CD4-positive, alpha-beta T cell (primary cell): ENCODE results near the gene CLCF1. TPM values are rescaled to one million over a fixed set of nuclear protein-coding genes. Genes with fewer than 3 reads are reported as not detected.

Source experiments
- ATAC-seq: fragments of 200-7000 bp; cut with Tn5 transposase; one replicate; pipeline ENCODE4 v1.10.0; 2022; ENCODE audit warnings: mild to moderate bottlenecking; ENCODE audit not compliant: poor library complexity
- CTCF ChIA-PET: fragments of 350-600 bp; sonication (Branson Sonifier 250); formaldehyde crosslinking; loops from one replicate; lab custom pipeline; 2021; ENCODE audit warnings: antibody characterized with exemption, inconsistent platforms; lab: Charles Lee
- POLR2A ChIA-PET: fragments of 350-600 bp; sonication (Branson Sonifier 250); formaldehyde crosslinking; loops from one replicate; lab custom pipeline; 2021; ENCODE audit warnings: antibody characterized with exemption, inconsistent platforms; lab: Charles Lee
- DNase-seq, 14 experiments: peaks; one replicate each; pipeline ENCODE4 v3.0.0-alpha.2; 2013 to 2020; ENCODE audit warnings: mixed read lengths in 2 of 14
- H3K27ac ChIP-seq, 2 donors: one replicate each; pipeline versions ENCODE4 v1.5.1 to v1.7.0; 2013; ENCODE audit warnings: low read length in 2 of 2, low read depth in 1 of 2, mild to moderate bottlenecking in 1 of 2
- H3K27me3 ChIP-seq, 2 experiments: 1 replicate in 1 of 2; 2 replicates in 1 of 2; pipeline versions ENCODE4 v1.6.1 to v1.7.0; 2013; ENCODE audit warnings: low read length in 2 of 2, control low read depth in 1 of 2, mild to moderate bottlenecking in 1 of 2, moderate library complexity in 1 of 2; ENCODE audit not compliant: insufficient read depth in 2 of 2, control insufficient read depth in 1 of 2
- H3K36me3 ChIP-seq: one replicate; pipeline ENCODE4 v1.6.1; 2013; ENCODE audit warnings: low read length, control low read depth; ENCODE audit not compliant: insufficient read depth
- H3K4me1 ChIP-seq: one replicate; pipeline ENCODE4 v1.6.1; 2013; ENCODE audit warnings: low read length, control low read depth; ENCODE audit not compliant: insufficient read depth
- H3K4me3 ChIP-seq: one replicate; pipeline ENCODE4 v1.5.1; 2013; ENCODE audit warnings: mild to moderate bottlenecking, low read length, moderate library complexity
- H3K9me3 ChIP-seq, 2 experiments: 1 replicate in 1 of 2; 2 replicates in 1 of 2; pipeline versions ENCODE4 v1.6.1 to v1.7.0; 2013; ENCODE audit warnings: low read length in 2 of 2, mild to moderate bottlenecking in 2 of 2, control low read depth in 1 of 2, moderate library complexity in 1 of 2; ENCODE audit not compliant: control insufficient read depth in 1 of 2, insufficient read depth in 1 of 2
- H3K27ac Mint-ChIP-seq: one replicate; pipeline ENCODE4 v1.8.0; 2020; ENCODE audit warnings: mixed read lengths
- H3K27me3 Mint-ChIP-seq: one replicate; pipeline ENCODE4 v1.8.0; 2021; ENCODE audit warnings: mixed read lengths
- H3K36me3 Mint-ChIP-seq: one replicate; pipeline ENCODE4 v1.8.0; 2021; ENCODE audit warnings: low read depth, mixed read lengths
- H3K4me1 Mint-ChIP-seq: one replicate; pipeline ENCODE4 v1.8.0; 2021; ENCODE audit warnings: low read depth, mixed read lengths
- H3K4me3 Mint-ChIP-seq: one replicate; pipeline ENCODE4 v1.8.0; 2020; ENCODE audit warnings: mild to moderate bottlenecking, mixed read lengths
- H3K9me3 Mint-ChIP-seq: one replicate; pipeline ENCODE4 v1.8.0; 2020; ENCODE audit warnings: mixed read lengths
- intact Hi-C, 2 experiments: fragments of 100-400 bp; cut with DNase I in 1 of 2; cut with micrococcal nuclease in 1 of 2; formaldehyde crosslinking; loops; one replicate each; pipeline versions ENCODE4 v1.15.1 to v1.9.0; 2023 to 2025; cut with DNase I, micrococcal nuclease
- total RNA-seq, 174 experiments: library from RNA in 2 of 174; stranded (reverse) in 2 of 174; gene quantifications; one replicate each; pipeline ENCODE4 v1.2.3 and lab custom pipeline; 2021 to 2026
- TF ChIP-seq, protein P1 (sequence below): fragments of 200-600 bp; IDR thresholded peaks from one replicate; pipeline ENCODE4 v1.8.0; 2022; ENCODE audit warnings: antibody characterized with exemption, mild to moderate bottlenecking

Gene CLCF1
- total RNA-seq, 2 experiments from 2014 or later: 6.0 to 6.9 TPM

DNA sequence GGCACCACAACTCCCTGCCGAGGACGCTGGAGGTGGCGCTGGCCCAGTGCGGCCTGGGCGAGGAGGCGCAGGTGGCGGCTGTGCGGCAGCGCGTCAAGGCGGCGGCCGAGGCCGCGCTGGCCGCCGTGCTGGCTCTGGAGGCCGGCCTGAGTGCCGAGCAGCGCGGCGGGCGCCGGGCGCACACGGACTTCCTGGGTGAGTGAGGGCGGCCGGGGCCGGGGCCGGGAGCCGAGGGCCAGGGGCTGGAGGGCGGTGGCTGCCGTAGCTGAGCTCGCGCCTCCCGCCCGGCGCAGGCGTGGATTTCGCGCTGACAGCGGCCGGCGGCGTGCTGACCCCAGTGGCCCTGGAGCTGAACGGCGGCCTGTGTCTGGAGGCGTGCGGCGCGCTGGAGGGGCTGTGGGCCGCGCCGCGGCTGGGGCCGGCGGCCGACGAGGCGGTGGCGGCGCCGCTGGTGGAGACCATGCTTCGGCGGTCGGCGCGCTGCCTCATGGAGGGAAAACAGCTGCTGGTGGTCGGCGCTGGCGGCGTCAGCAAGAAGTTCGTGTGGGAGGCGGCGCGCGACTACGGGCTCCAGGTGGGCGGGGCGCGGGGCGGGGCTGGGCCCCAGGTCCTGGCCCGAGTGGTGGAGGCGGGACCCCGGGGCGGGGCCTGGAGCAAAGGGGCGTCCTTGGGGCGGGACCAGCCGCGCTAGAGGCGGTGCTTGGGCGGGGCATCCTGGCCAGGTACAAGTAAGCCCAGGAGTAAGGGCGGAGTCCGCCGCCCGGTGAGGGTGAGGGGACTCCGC, 47.4 kb upstream of the CLCF1 start:
- POLR2A ChIA-PET: interaction anchor here (1.1 to 12.5 kb wide), 10 partner anchors 9 to 181 kb away, joined by 3 to 411 read pairs (median 13); partner anchors contain the start of genes AIP, PPP1CA, PTPRCAP and RPS6KB2
- Histone ChIP-seq H3K27me3 (no peaks in the 10 kb centered on the region), H3K4me3 (peak overlapping the region; percentile 50), H3K4me1 (peaks cover 57% of the 10 kb centered on the region), H3K9me3 (no peaks in the 10 kb centered on the region), H3K36me3 (no peaks in the 10 kb centered on the region), H3K27ac (peak overlapping the region; percentile 15 to 79)
- peak; percentile 97 to 100 (median 99) for DNase-seq
- ATAC-seq: peak; percentile 79
- intact Hi-C loops: loop anchor here (1.0 to 2.0 kb wide), 3 partner anchors 16 to 68 kb away; partner anchors contain the start of genes POLD4 (in 1 of the 2) and TBC1D10C (in 1 of the 2)
- Mint-ChIP-seq H3K4me3 (peak overlapping the region; percentile 86), H3K27me3 (no peaks in the 10 kb centered on the region), H3K36me3 (peaks cover 4% of the 10 kb centered on the region), H3K4me1 (peaks cover 56% of the 10 kb centered on the region), H3K27ac (peak overlapping the region; percentile 94), H3K9me3 (no peaks in the 10 kb centered on the region)
- TF ChIP-seq, protein P1, sequence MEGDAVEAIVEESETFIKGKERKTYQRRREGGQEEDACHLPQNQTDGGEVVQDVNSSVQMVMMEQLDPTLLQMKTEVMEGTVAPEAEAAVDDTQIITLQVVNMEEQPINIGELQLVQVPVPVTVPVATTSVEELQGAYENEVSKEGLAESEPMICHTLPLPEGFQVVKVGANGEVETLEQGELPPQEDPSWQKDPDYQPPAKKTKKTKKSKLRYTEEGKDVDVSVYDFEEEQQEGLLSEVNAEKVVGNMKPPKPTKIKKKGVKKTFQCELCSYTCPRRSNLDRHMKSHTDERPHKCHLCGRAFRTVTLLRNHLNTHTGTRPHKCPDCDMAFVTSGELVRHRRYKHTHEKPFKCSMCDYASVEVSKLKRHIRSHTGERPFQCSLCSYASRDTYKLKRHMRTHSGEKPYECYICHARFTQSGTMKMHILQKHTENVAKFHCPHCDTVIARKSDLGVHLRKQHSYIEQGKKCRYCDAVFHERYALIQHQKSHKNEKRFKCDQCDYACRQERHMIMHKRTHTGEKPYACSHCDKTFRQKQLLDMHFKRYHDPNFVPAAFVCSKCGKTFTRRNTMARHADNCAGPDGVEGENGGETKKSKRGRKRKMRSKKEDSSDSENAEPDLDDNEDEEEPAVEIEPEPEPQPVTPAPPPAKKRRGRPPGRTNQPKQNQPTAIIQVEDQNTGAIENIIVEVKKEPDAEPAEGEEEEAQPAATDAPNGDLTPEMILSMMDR: no peak
- CTCF ChIA-PET: interaction anchor here (0.6 to 6.0 kb wide), 7 partner anchors 13 to 70 kb away, joined by 3 to 46 read pairs (median 4); partner anchors contain the start of genes PPP1CA, PTPRCAP, TBC1D10C and TMEM134

DNA sequence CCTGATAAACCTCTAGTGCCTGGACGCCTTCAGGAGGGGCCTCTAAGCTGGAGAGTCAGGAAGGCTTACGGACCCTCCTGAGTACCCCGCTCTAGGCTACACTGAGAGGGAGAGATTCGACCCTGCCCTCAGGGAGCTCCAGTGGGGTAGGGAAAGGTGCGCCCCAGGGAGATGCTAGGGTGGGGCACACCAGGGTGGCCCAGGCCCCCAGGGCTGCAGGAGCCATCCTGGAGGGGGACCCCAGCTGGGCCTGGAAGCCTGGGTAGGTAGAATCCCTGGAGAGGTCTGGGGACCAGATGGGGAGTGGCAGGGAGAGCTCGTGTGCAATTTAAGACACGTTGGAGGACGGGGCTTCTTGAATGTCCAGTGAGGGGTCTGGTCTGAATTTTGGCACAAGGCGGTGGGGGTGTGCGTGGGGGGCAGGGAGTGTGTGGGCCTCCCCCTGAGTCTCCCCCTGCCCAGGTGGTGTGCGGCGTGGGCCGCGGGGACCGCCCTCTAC, 46.8 kb upstream of the CLCF1 start:
- no peak for ATAC-seq
- H3K36me3 ChIP-seq: no peaks in the 10 kb centered on the region
- H3K9me3 Mint-ChIP-seq: no peaks in the 10 kb centered on the region
- H3K4me3 Mint-ChIP-seq: peak overlapping the region; percentile 90
- H3K9me3 ChIP-seq: no peaks in the 10 kb centered on the region
- CTCF ChIA-PET: interaction anchor here (1.2 to 6.0 kb wide), 5 partner anchors 13 to 69 kb away, joined by 3 to 46 read pairs (median 4); partner anchors contain the start of genes PPP1CA, PTPRCAP and TBC1D10C
- intact Hi-C loops: loop anchor here in 1 of 2 experiments (2.0 kb wide), 2 partner anchors 15 to 67 kb away; partner anchors contain the start of genes POLD4 and TBC1D10C
- TF ChIP-seq, protein P1: no peak
- peak overlapping the region; percentile 52 to 79 for H3K27ac ChIP-seq
- peak in 2 of 14 experiments; percentile 34 to 40 for DNase-seq
- peaks cover 58% of the 10 kb centered on the region for H3K4me1 Mint-ChIP-seq
- H3K27me3 Mint-ChIP-seq: no peaks in the 10 kb centered on the region
- H3K36me3 Mint-ChIP-seq: peaks cover 4% of the 10 kb centered on the region
- peak overlapping the region; percentile 50 for H3K4me3 ChIP-seq
- H3K27ac Mint-ChIP-seq: peak overlapping the region; percentile 94
- POLR2A ChIA-PET: interaction anchor here (0.9 to 12.5 kb wide), 11 partner anchors 9 to 180 kb away, joined by 3 to 411 read pairs (median 8); partner anchors contain the start of genes AIP, PPP1CA, PTPRCAP and RPS6KB2
- peaks cover 61% of the 10 kb centered on the region for H3K4me1 ChIP-seq
- no peaks in the 10 kb centered on the region for H3K27me3 ChIP-seq
